ENCODE data around the gene MAP2.
"Not testable (repeated sequence)": the region's sequence is repeated elsewhere in the genome, so short reads cannot be mapped to it uniquely, and the experiment has no call there.

The MAP2 gene

DNA sequence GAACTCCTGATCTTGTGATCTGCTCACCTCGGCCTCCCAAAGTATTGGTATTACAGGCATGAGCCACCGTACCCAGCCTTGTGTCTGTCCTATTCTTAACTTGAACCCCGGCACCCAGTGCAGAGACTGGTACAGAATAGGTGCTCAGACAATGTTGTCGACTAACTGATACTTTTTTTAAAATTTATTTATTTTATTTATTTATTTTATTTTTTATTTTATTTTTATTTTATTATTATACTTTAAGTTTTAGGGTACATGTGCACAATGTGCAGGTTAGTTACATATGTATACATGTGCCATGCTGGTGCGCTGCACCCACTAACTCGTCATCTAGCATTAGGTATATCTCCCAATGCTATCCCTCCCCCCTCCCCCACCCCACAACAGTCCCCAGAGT is 174.4 kb downstream of the MAP2 start:
- not testable (repeated sequence) for DNase-seq

GRCh38 chr2:209600341-209601171 is 176.7 kb downstream of the MAP2 start:
- no peak for DNase-seq

- DNase-seq = no peak
These were observed 177.7 kb downstream of the MAP2 start for GRCh38 chr2:209601497-209601896.

- no peak for DNase-seq
These were observed 178.4 kb downstream of the MAP2 start for GRCh38 chr2:209602259-209602658.

DNA sequence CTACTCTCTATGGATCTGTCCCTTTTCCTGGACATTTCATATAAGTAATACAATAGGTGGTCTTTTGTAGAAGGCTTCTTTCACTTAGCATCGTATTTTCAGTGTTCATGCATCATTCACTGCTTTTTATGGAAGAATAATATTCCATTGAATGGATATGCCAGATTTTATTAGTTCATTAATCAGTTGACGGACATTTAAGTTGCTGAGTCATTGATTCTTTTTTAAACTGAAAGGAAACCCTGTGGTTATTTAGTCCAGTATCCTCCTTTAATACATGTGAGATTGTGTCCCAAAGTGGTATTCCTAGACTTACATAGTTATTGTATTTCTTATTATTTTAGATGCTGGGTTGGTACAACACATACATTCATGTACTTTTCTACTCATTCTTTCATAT is 185.7 kb downstream of the MAP2 start:
- no peak for DNase-seq

DNA sequence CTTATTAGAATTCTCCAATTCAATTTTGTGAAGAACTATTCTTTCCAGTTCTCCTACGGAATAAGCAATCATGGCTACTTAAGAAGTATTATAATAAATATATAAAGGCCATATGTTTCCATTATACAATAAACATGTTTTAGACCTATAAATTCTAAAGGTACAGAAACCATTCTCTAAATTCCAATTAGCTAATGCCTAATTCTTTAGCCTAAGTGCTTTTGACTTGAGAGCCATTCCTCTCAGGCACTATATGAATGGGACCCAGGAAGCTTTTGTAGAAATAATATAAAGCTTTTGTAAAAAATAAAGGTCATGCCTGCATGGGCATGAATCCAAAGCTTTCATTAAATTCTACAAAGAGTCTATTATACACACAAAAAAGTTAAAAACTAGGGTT is 186.8 kb downstream of the MAP2 start:
- no peak for DNase-seq

GRCh38 chr2:209613649-209614305 is 189.9 kb downstream of the MAP2 start:
- DNase-seq = no peak

DNA sequence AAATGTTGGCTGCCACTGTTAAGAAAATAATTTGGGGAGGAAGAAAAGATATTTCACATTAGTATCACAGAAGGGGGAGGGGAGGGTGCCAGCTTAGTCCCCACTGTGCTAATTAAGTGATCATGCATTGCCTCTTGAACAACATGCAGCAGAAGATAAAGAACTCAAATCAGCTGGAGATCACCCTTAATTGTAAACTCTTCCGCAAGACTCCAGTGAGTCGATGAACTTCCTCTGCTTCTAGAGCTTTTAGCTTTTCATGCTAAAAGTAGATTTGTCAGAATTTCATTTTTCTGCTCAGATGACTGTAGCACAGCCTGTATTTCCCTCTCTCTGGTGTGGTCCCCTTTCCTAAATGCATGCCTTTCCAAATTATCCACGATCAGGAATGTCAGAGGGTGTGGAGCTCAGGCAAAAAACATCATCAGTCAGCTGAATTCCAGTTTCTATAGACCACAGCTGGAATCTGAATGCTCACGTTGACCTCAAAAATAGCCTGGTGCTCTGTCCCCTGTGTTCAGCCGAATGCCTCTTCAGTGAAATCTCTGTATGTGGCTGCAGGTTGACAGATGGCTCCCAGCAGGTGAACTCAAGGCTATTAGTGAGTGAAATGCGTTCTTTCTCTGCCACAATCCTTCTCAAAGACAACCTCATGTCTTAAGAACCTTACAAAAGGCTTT is 191.0 kb downstream of the MAP2 start:
- no peak for DNase-seq

DNA sequence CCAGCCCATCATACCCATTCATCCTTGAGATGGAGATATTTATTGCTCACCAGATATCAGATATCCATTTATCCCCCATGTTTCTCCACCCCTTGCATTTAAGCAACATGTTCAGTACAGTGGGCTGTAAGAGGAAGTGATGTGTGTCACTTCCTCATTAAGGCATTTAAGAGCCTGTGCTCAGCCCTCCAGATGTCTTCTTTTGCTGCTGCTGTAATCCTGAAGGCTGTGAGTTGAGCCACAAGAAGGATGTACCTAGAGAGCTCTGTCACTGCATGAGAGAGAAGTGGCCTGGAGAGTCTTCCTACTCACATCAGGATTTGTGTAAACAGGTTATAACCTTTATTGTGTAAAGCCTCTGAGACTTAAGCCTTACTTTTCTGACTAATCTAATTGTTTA is 195.9 kb downstream of the MAP2 start:
- DNase-seq = no peak

GRCh38 chr2:209624192-209624938 is 200.5 kb downstream of the MAP2 start:
- no peak for DNase-seq

DNA sequence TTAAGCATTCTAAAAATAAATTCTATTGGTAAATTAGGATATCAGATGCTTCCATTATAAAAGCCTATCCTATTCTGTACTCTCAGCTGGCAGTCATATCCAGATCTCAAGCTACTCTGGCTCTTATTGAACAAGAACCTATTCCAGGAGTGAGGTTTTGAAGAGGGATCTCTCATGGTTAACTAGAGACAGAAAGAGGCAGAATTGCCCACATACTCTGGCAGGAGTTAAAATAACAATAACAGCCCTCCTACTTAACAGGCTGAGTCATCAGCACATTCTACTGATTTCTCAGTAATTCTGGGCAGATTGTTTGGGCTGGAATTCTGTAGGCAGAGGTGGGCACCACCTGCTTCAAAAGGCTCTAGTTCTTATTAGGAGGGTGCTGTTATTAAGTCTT is 205.8 kb downstream of the MAP2 start:
- no peak for DNase-seq

DNA sequence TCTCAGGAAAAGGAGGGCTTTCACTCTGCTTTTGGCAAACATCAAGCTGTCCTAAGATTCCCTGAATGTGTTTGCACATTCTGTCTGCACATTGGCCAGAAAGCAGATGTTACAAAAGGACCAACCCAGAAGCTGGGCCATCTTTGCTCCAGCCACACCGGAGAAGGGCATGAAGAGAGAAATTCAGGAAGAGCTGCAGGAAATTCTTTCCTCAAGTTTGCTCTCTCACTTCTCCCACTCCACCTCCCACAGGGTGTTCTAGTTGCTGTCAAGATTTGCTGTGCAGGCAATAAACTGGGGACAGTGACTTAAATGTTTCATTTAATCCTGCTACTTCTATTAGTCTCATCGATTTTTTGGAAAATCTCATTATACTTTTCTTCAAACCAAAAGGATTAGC is 210.1 kb downstream of the MAP2 start:
- no peak for DNase-seq

DNA sequence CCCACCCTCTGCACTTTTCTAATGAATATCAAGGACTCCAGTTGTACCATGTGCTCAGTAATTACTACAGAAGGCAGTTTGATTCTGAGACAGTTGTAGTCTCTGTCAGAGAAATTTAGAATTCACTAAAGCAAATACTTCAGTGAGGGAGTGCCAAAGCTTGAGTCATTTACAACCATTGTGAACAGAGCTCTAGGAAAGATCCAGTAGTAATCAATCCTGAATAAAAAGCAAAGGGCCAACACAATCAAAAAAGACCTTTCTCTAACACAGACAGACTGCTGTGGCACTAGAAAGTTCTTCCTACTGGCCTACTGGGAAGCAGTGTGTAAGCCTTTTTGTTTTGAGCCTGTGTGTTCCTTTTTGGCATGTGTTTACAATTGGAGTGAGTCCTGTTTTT is 212.2 kb downstream of the MAP2 start:
- DNase-seq = no peak

GRCh38 chr2:209637293-209637692 is 213.4 kb downstream of the MAP2 start:
- DNase-seq = no peak

- no peak for DNase-seq
These were observed 214.5 kb downstream of the MAP2 start for GRCh38 chr2:209638346-209638745.

DNA sequence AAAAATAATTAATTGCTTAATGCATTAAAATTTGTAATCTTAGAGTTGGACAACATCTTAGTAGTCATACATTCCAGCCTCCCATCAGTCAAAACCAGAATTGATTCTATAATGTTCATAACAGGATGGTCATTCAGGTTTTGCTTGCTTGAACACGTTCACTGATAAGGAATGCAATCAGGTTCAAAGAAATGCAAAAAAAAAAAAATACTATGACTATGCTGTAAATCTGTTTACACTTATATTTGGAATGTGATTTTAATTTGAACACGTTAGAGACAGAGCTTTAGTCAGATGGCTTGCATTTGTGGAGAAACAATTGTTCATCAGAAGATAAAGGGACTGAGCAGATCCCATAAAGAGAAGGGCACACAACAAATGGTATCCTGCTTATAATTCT is 216.5 kb downstream of the MAP2 start:
- DNase-seq = no peak

DNA sequence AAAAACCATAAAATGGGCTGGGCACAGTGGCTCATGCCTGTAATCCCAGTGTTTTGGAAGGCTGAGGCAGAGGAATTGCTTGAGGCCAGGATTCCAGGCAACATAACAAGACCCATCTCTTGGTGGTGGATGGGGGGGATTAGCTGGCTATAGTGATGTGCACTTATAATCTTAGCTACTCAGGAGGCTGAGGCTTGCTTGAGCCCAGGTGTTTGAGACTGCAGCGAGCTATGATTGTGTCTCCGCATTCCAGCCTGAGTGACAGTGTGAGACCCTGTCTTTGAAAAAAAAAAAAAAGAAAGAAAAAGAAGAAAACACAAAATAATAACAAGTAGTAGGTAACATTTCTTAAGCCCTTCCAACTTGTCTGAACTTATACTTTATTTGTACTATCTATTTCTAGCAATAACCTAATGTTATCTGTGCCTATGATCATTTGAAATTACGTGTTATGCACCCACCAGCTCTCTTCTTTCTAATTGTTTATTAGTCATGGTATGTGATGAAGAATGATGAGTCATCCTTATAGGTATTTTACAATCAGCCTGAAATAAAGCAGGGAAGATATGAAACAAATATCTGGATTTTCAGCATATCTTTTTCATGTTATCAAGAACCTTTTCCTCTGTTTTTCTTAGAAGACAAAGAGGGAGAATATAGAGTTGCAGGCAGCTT is 218.4 kb downstream of the MAP2 start:
- DNase-seq = no peak

- no peak for DNase-seq
These were observed 221.0 kb downstream of the MAP2 start for GRCh38 chr2:209644842-209645241.

- DNase-seq = no peak
These were observed 224.9 kb downstream of the MAP2 start for GRCh38 chr2:209648714-209649113.

GRCh38 chr2:209653134-209653533 is 229.3 kb downstream of the MAP2 start:
- DNase-seq = no peak

DNA sequence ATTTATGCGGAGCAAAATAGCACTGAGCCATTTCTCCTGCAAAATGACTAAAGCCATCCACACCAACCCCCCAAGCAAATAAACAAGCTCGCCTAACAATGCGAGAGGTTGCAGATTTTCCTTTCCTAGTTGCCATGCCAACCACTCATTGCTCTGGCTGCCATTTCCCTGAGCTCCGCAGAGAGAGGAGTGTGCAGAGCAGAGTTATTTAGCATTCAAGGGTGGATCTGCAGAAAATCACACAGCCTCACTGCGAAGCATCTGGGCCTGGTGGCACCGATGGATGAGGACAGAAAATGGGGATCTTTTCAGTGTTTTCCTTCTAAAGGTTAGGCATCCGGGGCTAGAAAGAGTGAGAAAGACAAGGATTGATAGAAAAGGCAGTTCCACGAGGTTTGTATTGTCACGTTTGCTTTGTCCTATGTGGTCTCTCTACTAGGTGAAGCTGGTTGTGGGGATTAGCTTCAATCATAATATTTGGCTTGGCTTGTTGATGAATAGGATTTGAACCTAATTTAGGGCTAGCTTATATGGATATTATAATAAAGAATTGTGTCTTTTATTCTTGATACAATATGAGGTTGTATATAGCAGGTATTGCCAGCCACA is 237.5 kb downstream of the MAP2 start:
- no peak for DNase-seq

DNA sequence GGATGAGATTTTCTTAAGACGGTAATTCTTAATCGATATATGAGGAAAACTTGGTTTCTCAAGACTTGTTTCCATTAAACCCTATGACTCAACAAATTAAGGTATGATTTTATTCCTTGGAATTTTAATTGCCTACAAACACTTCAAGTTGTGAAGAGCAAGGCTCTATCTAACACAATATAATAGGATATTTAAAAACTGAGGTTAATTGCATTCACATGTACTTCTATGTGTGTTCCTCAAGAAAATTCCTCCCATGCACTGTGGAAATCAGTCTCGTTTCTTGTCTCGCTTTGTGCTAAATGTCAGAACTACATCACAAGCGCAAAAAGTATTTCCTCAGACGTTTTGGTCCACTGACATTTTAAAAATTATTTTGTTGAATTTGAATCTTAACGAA is 238.2 kb downstream of the MAP2 start:
- no peak for DNase-seq
